ENCODE results near the gene NRN1L.

DNA sequence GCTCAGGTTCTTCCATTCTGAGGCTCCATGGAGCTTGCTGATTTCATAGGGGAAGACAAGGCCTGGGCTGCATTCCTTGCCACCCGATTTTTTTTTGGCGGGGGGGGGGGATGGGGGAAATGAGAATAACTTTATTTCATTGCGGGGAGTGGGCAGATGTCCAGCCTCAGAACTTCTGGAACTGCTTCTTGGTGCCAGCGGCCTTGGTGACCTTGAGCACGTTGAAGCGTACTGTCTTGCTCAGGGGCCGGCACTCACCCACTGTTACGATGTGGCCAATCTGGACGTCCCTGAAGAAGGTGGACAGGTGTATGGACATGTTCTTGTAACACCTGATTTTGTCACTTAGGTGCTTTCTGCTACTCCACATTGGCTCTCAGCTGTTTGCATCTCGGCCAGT lies 28.9 kb upstream of the NRN1L start:
- TF ChIP-seq, protein P1, sequence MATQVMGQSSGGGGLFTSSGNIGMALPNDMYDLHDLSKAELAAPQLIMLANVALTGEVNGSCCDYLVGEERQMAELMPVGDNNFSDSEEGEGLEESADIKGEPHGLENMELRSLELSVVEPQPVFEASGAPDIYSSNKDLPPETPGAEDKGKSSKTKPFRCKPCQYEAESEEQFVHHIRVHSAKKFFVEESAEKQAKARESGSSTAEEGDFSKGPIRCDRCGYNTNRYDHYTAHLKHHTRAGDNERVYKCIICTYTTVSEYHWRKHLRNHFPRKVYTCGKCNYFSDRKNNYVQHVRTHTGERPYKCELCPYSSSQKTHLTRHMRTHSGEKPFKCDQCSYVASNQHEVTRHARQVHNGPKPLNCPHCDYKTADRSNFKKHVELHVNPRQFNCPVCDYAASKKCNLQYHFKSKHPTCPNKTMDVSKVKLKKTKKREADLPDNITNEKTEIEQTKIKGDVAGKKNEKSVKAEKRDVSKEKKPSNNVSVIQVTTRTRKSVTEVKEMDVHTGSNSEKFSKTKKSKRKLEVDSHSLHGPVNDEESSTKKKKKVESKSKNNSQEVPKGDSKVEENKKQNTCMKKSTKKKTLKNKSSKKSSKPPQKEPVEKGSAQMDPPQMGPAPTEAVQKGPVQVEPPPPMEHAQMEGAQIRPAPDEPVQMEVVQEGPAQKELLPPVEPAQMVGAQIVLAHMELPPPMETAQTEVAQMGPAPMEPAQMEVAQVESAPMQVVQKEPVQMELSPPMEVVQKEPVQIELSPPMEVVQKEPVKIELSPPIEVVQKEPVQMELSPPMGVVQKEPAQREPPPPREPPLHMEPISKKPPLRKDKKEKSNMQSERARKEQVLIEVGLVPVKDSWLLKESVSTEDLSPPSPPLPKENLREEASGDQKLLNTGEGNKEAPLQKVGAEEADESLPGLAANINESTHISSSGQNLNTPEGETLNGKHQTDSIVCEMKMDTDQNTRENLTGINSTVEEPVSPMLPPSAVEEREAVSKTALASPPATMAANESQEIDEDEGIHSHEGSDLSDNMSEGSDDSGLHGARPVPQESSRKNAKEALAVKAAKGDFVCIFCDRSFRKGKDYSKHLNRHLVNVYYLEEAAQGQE (IDR thresholded peaks at IDR 0.05; ENCODE audit: insufficient read depth in 1 of 2, low read depth in 2 of 2, low read length in 2 of 2), result no peak
- TF ChIP-seq SIN3A (IDR thresholded peaks at IDR 0.05; ENCODE audit: borderline replicate concordance, insufficient read depth, low read length) (no peak), POLR2AphosphoS5 (IDR thresholded peaks at IDR 0.05; ENCODE audit: low read depth, low read length) (no peak)
